ENCODE data around the gene ADCY3. TPM values are rescaled to one million over a fixed set of nuclear protein-coding genes. Genes with fewer than 3 reads are reported as not detected.
"Not testable (repeated sequence)": the region's sequence is repeated elsewhere in the genome, so short reads cannot be mapped to it uniquely, and the experiment has no call there.

The ADCY3 gene
- total RNA-seq, 1 donor from 2014 or later: 24.5 TPM

GRCh38 chr2:24815171-24815570 is 104.9 kb downstream of the ADCY3 start:
- no peak for DNase-seq (ENCODE audit: low read depth in 2 of 2)

GRCh38 chr2:24814516-24814915 is 105.5 kb downstream of the ADCY3 start:
- DNase-seq (ENCODE audit: low read depth in 2 of 2): no peak

- no peak for DNase-seq (ENCODE audit: low read depth in 2 of 2)
Observed at GRCh38 chr2:24813691-24814137, 106.3 kb downstream of the ADCY3 start.

- no peak for DNase-seq (ENCODE audit: low read depth in 2 of 2)
Observed at GRCh38 chr2:24809316-24810007, 110.6 kb downstream of the ADCY3 start.

GRCh38 chr2:24806661-24807036 is 113.4 kb downstream of the ADCY3 start:
- no peak for DNase-seq (ENCODE audit: low read depth in 2 of 2)

GRCh38 chr2:24805811-24806660 is 114.0 kb downstream of the ADCY3 start:
- not testable (repeated sequence) for DNase-seq (ENCODE audit: low read depth in 2 of 2)

GRCh38 chr2:24800487-24800886 is 119.5 kb downstream of the ADCY3 start:
- not testable (repeated sequence) for DNase-seq (ENCODE audit: low read depth in 2 of 2)

GRCh38 chr2:24797644-24798043 is 122.4 kb downstream of the ADCY3 start:
- no peak for DNase-seq (ENCODE audit: low read depth in 2 of 2)

- DNase-seq (ENCODE audit: low read depth in 2 of 2): peak; percentile 1 to 51
Observed at GRCh38 chr2:24793761-24794435, 126.1 kb downstream of the ADCY3 start.

GRCh38 chr2:24792874-24793760 is 126.9 kb downstream of the ADCY3 start, which contains the start of the genes CENPO and PTRHD1:
CENPO (plus strand) TSS chr2:24793425; CDS start chr2:24793920, 495 bp downstream.
PTRHD1 (minus strand) TSS chr2:24793391; CDS start chr2:24793377, 14 bp downstream.
- DNase-seq (ENCODE audit: low read depth in 2 of 2): peak; percentile 89 to 96

- DNase-seq (ENCODE audit: low read depth in 2 of 2): no peak
Observed at GRCh38 chr2:24792542-24792873, 127.5 kb downstream of the ADCY3 start.

GRCh38 chr2:24791452-24791851 is 128.6 kb downstream of the ADCY3 start:
- no peak for DNase-seq (ENCODE audit: low read depth in 2 of 2)

- DNase-seq (ENCODE audit: low read depth in 2 of 2): no peak
Observed at GRCh38 chr2:24788816-24789215, 131.2 kb downstream of the ADCY3 start.

- DNase-seq (ENCODE audit: low read depth in 2 of 2): no peak
Observed at GRCh38 chr2:24787532-24787931, 132.5 kb downstream of the ADCY3 start.

GRCh38 chr2:24785671-24786321 is 134.2 kb downstream of the ADCY3 start:
- DNase-seq (ENCODE audit: low read depth in 2 of 2): no peak

GRCh38 chr2:24783641-24784040 is 136.4 kb downstream of the ADCY3 start:
- DNase-seq (ENCODE audit: low read depth in 2 of 2): no peak

GRCh38 chr2:24779116-24779515 is 140.9 kb downstream of the ADCY3 start:
- no peak for DNase-seq (ENCODE audit: low read depth in 2 of 2)

- no peak for DNase-seq (ENCODE audit: low read depth in 2 of 2)
Observed at GRCh38 chr2:24774373-24774772, 145.7 kb downstream of the ADCY3 start.

GRCh38 chr2:24771764-24772586 is 148.1 kb downstream of the ADCY3 start:
- DNase-seq (ENCODE audit: low read depth in 2 of 2): no peak

- DNase-seq (ENCODE audit: low read depth in 2 of 2): no peak
Observed at GRCh38 chr2:24771061-24771460, 149.0 kb downstream of the ADCY3 start.

Measured in dermis microvascular lymphatic vessel endothelial cell (primary cell).